Stimulated activated naive CD4-positive, alpha-beta T cell treated with Interleukin-2 at 50 U/mL for 16 hours (primary cell): ENCODE measurements around the gene THAP8.

Experiments used
- DNase-seq: peaks from one replicate; lab custom pipeline; 2025; lab: John Stamatoyannopoulos, UW

The THAP8 gene, protein sequence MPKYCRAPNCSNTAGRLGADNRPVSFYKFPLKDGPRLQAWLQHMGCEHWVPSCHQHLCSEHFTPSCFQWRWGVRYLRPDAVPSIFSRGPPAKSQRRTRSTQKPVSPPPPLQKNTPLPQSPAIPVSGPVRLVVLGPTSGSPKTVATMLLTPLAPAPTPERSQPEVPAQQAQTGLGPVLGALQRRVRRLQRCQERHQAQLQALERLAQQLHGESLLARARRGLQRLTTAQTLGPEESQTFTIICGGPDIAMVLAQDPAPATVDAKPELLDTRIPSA

GRCh38 chr19:36054119-36054732, at the start of gene THAP8:
Gene THAP8 (minus strand): TSS chr19:36054285. CDS start chr19:36054217, 68 bp downstream.
- DNase-seq: peak; percentile 100

GRCh38 chr19:36103040-36103626, 49.0 kb upstream of the THAP8 start:
- DNase-seq: no peak

DNA sequence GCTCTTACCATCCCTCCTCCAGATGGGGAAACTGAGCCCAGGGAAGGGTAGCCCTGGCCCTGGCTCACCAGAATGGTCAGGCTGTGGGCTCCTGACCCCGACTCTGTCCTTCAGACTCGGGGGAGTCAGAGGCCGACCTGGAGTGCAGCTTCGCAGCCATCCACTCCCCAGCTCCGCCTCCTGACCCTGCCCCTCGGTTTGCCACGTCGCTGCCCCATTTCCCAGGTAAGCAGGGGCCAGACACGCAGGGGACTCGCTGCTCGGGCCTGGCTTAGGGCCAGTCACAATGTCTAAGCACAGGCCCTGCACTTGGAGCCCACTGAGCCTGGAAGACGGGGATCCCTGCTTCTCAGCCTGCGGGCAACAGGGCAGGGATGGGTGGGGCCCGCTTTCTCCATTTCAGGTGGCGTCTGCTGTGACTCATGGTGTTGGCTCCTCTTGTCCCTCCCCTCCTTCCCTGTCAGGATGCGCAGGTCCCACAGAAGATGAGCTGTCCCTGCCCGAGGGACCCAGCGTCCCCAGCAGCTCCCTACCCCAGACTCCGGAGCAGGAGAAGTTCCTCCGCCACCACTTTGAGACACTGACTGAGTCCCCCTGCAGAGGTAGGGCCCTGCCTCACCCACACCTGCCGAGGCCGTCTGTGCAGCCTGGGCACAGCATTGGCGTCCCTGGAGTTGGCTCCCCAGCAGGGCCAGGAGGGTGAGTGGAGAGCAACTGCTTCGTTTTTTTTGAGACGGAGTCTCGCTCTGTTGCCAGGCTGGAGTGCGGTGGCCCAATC, 47.7 kb upstream of the THAP8 start:
- no peak for DNase-seq

- DNase-seq: no peak
Observed at GRCh38 chr19:36100476-36100875, 46.4 kb upstream of the THAP8 start.

- DNase-seq: no peak
Observed at GRCh38 chr19:36099166-36099785, 45.2 kb upstream of the THAP8 start.

DNA sequence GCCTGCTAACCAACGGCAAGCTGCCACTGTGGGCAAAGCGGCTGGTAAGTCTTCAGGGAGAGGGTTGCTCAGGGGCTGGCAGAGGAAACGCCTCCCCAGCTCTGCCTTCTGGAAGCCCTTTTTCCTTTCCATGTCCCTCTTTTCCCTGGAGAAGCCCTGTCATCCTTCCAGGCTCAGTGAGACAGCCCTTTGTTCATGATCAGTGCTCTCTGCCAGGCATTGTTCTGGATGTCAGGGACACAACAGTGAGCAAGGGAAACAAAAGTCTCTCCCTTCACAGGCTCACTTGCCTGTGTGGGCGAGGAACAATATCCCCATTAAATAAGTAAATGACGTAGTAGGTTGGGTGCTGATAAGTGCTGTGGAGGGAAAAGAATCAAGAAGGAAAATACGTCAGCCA, 43.0 kb upstream of the THAP8 start:
- DNase-seq: no peak

- DNase-seq: no peak
Observed at GRCh38 chr19:36093687-36094086, 39.6 kb upstream of the THAP8 start.

DNA sequence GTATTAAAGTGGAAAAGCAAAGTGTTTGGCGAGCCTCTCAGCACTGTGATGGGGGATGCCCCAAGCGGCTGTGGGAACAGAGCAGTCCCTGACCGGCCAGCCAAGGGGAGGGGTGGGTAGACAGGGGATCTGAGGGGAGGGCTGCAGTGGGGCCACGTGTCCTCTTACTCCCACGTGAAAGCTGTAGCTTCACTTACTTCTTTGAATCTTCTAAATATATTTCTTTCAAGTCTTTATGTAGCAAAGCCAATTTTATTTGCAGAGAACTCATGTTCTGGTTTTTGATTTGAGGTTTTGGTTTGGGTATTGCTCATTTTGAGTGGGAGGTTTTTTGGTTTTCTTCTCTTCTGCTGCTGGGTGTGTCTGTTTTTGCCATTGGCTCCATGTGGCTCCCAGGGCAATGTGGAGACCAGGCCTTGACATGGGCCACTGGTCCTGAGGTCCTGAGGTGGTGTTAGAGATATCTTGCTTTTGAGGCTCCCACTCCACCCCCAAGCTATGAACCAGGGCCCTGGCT, 39.1 kb upstream of the THAP8 start:
- DNase-seq: no peak

DNA sequence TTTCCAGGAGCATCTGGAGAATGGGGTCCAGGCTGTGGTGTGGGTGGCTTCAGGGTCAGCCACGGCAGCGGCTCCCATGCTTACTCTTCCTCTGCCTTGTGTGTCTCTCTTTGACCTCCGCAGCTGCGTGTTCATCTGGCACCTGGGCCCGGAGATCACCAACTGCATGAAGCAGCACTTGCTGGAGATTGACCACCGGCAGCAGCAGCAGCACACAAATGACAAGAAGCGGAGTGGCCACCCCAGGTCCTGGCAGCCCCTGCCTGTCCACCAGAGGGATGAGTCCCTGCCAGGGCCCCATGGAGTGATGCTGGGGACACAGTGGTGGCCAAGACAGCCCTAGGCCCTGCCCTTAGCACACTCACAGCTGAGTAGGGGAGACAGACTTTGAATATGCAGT, 38.5 kb upstream of the THAP8 start:
- no peak for DNase-seq

DNA sequence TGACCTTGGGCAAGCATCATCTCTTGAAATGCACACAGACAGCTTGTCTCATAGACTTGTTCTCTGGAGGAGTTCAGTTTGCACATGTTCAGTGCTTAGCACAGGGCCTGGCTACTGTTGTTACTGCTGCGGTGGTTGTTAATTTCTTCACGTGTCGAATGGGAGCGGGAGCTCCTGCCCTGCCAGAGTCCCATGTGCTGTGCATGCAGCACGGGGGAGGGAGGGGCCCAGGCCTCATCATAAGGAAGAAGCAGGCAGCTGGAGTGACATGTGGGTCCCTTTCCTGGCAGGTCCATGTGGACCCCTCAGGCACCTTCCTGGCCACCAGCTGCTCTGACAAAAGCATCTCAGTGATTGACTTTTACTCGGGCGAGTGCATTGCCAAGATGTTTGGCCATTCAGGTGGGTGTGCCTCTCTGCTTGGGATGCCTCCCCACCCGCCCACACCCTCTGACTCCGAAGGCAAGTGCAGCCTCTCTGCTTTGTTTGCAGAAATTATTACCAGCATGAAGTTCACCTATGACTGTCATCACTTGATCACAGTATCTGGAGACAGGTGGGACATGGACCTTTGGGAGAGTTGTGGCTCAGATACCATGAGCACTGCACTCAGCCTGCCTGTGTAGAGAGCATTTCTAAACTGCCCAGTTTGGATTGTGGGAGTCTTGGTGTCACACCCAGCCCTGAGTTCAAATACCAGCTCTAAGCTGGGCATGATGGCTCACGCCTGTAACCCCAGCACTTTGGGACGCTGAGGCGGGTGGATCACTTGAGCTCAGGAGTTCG, 37.0 kb upstream of the THAP8 start:
- no peak for DNase-seq

DNA sequence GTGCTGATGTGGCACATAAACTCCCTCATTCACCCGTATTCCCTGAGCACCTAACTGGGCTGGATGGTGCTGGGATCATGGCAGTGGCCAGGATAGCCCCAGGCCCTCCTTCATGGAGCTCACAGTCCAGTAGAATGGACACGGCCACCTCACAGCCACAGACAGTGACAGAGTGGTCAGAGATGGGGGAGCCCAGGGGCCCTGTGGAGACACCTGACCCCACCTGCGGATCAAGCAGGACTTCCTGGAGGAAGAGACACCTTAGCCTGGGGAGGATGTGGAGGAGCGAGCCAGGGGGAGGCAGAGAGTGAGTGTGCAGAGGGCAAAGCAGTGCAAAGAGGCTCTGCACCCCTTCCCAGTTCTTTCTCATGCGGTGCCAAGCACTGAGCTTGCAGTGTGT, 35.8 kb upstream of the THAP8 start:
- no peak for DNase-seq

DNA sequence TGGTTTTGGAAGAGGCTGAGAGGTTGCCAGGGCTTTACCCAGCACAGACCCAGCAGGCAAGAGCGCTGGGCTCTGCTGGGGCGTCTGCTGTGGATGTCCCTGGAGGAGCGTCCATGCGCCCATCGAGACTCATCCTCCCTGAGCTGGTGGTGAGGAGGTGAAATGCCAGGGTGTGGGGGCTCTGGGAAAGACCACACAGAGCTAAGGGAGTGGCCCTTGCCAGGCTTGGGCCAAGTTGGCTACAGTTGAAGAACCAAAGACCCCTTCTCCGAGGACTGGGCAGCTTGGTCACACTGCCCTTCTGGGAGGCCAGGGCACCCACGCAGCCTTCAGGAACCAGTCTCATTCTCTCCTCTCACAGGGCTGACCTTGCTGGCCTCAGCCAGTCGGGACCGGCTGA, 32.2 kb upstream of the THAP8 start:
- no peak for DNase-seq

GRCh38 chr19:36084231-36085009, 30.3 kb upstream of the THAP8 start:
- DNase-seq: no peak

DNA sequence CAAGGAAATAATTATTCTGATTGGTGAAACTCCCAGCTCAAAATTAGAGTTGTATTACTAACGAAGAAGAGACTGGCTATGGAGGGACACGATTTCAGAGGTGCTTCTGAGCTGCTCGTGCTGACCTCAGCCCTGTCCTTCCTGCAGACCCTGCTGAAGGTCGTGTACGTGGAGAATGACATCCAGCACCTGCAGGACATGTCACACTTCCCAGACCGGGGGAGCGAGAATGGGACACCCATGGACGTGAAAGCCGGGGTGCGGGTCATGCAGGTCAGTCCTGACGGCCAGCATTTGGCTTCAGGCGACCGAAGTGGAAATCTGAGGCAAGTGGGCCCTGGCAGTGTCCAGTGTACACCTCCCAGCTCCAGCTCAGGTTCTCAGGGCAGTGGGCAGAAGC, 28.8 kb upstream of the THAP8 start:
- no peak for DNase-seq

GRCh38 chr19:36081894-36082293, 27.8 kb upstream of the THAP8 start:
- DNase-seq: no peak

- no peak for DNase-seq
Observed at GRCh38 chr19:36081385-36081784, 27.3 kb upstream of the THAP8 start.

DNA sequence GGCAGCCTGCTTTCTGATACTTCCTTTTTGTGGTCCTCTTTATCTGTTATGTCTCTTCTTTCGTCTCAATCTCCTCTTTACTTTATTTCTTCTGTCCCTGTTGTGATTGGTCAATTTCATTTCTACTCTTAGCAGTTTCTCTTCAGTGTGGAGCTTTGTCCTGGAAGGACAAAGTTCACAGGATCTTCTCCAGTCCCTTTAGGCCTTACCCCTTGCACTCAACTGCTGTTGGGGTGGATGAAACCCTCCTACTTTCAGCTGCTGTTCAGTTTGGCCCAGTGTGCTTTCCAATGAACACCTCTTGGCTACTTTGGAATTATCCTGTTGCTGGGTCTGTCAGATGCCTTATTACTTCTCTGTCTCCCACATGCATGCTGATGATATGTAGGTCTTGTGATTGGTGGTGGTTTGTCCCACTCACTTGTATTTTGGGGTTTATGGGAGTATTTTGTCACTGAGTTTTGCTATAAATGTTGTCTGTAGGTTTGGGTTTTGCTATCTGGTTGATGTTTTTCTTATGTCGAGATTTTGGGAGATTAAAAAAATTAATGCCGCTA, 25.4 kb upstream of the THAP8 start:
- no peak for DNase-seq

GRCh38 chr19:36073121-36073876, 19.2 kb upstream of the THAP8 start:
- DNase-seq: no peak

GRCh38 chr19:36072081-36072480, 18.0 kb upstream of the THAP8 start:
- DNase-seq: no peak
